DND-41 (cell line): ENCODE measurements around the gene WDTC1.

ENCODE experiments used
- EZH2 ChIP-seq: IDR thresholded peaks from 3 replicates; pipeline ENCODE4 v1.6.1; 2012; ENCODE audit warnings: borderline replicate concordance, low read depth, mild to moderate bottlenecking, moderate library complexity, low read length, inconsistent platforms; ENCODE audit not compliant: severe bottlenecking
- TF ChIP-seq, protein P1 (sequence below): IDR thresholded peaks from 2 replicates; pipeline ENCODE4 v1.5.1; 2012; ENCODE audit warnings: borderline replicate concordance, low read length, moderate library complexity, mild to moderate bottlenecking; ENCODE audit not compliant: poor library complexity, severe bottlenecking; ENCODE audit errors: extremely low read depth

DNA sequence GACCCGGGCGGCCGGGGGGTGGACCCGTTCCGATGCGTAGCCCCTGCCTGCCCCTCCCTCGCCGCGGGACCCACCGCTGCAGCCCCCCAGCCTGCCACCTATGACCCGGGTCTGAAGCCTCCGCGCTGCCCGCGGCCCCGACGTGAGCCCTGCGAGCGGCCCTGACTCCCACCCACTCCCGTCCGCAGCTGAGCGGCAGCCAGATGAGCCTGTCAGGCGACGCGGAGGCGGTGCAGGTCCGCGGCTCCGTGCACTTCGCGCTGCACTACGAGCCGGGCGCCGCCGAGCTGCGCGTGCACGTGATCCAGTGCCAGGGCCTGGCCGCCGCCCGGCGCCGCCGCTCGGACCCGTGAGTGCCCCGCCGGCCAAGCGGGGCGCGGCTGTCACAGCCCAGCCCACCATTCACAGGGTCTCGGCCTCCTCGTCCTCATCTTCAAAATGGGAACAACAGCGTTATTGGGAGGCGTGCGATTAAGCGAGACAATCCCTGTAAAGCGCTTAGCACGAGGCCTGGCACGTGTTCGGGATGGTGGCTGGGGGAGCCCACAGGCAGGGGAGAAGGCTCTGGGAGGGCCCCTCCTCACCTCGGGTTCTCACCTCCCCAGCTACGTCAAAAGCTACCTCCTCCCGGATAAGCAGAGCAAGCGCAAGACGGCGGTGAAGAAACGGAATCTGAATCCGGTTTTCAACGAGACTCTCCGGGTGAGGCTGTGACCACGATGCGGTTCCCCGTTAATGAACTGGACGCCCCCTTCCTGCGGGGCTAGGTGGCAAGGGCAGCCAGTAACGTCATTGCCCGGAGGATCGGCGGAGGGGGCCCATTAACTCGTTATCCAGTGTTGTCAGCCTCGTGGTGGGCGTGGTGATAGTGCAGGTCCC lies 115.6 kb downstream of the WDTC1 start:
- TF ChIP-seq, protein P1, sequence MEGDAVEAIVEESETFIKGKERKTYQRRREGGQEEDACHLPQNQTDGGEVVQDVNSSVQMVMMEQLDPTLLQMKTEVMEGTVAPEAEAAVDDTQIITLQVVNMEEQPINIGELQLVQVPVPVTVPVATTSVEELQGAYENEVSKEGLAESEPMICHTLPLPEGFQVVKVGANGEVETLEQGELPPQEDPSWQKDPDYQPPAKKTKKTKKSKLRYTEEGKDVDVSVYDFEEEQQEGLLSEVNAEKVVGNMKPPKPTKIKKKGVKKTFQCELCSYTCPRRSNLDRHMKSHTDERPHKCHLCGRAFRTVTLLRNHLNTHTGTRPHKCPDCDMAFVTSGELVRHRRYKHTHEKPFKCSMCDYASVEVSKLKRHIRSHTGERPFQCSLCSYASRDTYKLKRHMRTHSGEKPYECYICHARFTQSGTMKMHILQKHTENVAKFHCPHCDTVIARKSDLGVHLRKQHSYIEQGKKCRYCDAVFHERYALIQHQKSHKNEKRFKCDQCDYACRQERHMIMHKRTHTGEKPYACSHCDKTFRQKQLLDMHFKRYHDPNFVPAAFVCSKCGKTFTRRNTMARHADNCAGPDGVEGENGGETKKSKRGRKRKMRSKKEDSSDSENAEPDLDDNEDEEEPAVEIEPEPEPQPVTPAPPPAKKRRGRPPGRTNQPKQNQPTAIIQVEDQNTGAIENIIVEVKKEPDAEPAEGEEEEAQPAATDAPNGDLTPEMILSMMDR: no peak
- TF ChIP-seq EZH2: no peak
